Prostate gland (tissue), 2 donors: ENCODE measurements around the gene WNT5B. TPM values are rescaled to one million over a fixed set of nuclear protein-coding genes. Genes with fewer than 3 reads are reported as not detected.

Experiments
- DNase-seq: peaks from one replicate; pipeline ENCODE4 v3.0.0-alpha.2; 2019; ENCODE audit warnings: low spot score
- H3K27ac ChIP-seq, 2 donors: fragments of 200-600 bp; sonication (generic); 2 replicates each; pipeline ENCODE4 v1.5.1; 2017 to 2019
- H3K27me3 ChIP-seq: fragments of 200-600 bp; sonication (generic); replicated peaks from 2 replicates; pipeline ENCODE4 v1.5.1; 2019; ENCODE audit not compliant: insufficient read depth
- H3K36me3 ChIP-seq, 2 donors: fragments of 200-600 bp; sonication (generic); 1 replicate in 1 of 2; 2 replicates in 1 of 2; pipeline versions ENCODE4 v1.5.1 to v1.8.1; 2017 to 2019
- H3K4me1 ChIP-seq: fragments of 200-600 bp; sonication (generic); replicated peaks from 2 replicates; pipeline ENCODE4 v1.5.1; 2019
- H3K4me3 ChIP-seq, 2 donors: fragments of 200-600 bp; sonication (generic); 2 replicates each; pipeline ENCODE4 v1.5.1; 2017 to 2019
- H3K9me3 ChIP-seq: fragments of 200-600 bp; sonication (generic); 2 replicates; pipeline ENCODE4 v1.5.1; 2017
- CTCF ChIP-seq, 4 experiments: fragments of 200-600 bp in 2 of 4; fragments of 450-650 bp in 2 of 4; sonication (generic) in 2 of 4; IDR thresholded peaks; 1 replicate in 3 of 4; 2 replicates in 1 of 4; pipeline ENCODE4 v1.5.1; 2016 to 2019; ENCODE audit warnings: antibody characterized with exemption in 4 of 4, mild to moderate bottlenecking in 2 of 4, moderate library complexity in 2 of 4
- POLR2A ChIP-seq: fragments of 450-650 bp; IDR thresholded peaks from one replicate; pipeline ENCODE4 v1.6.1; 2016; ENCODE audit warnings: antibody characterized with exemption, mild to moderate bottlenecking
- POLR2AphosphoS5 ChIP-seq: sonication (generic); formaldehyde crosslinking; IDR thresholded peaks from one replicate; pipeline ENCODE4 v1.6.1; 2017; ENCODE audit warnings: antibody characterized with exemption
- WGBS: methylation state at CpG from one replicate; pipeline ENCODE4 v1.1.5; 2018; 5-methylcytosine and 5-hydroxymethylcytosine counted together
- intact Hi-C: fragments of 100-400 bp; cut with DNase I; formaldehyde crosslinking; loops from one replicate; pipeline ENCODE4 v1.14.2; 2022
- total RNA-seq, 2 donors: library from RNA; depleted of rRNA; stranded (reverse); fragments of >200 nt; gene quantifications; one replicate each; pipeline ENCODE4 v1.1.0, GENCODE V29; 2016

The WNT5B gene
- total RNA-seq, 2 donors from 2014 or later: 34.6 to 65.4 TPM

- no peak for DNase-seq
- Histone ChIP-seq H3K27me3 (no peaks in the 10 kb centered on the region), H3K4me3 (no peak overlapping the region), H3K9me3 (no peaks in the 10 kb centered on the region), H3K27ac (no peak overlapping the region), H3K4me1 (no peaks in the 10 kb centered on the region), H3K36me3 (no peaks in the 10 kb centered on the region)
- TF ChIP-seq CTCF (IDR thresholded peaks at IDR 0.05) (no peak), POLR2A (no peak), POLR2AphosphoS5 (no peak)
- intact Hi-C loops: no loop called here
- 77% methylated on average over 4 of the region's 4 CpGs for WGBS
These were observed 9.9 kb upstream of the WNT5B start for GRCh38 chr12:1619159-1619558.

- no peak for DNase-seq
- 74% methylated on average over 8 of the region's 8 CpGs for WGBS
- no peaks in the 10 kb centered on the region for H3K36me3 ChIP-seq
- no peak overlapping the region for H3K4me3 ChIP-seq
- intact Hi-C loops: no loop called here
- TF ChIP-seq CTCF (IDR thresholded peaks at IDR 0.05): no peak
- TF ChIP-seq POLR2A: no peak
- no peak for TF ChIP-seq POLR2AphosphoS5
- no peak overlapping the region for H3K27ac ChIP-seq
- H3K27me3 ChIP-seq: no peaks in the 10 kb centered on the region
- no peaks in the 10 kb centered on the region for H3K9me3 ChIP-seq
- no peaks in the 10 kb centered on the region for H3K4me1 ChIP-seq
These were observed 9.4 kb upstream of the WNT5B start for GRCh38 chr12:1619587-1619986.

- no peak for TF ChIP-seq POLR2AphosphoS5
- TF ChIP-seq CTCF (IDR thresholded peaks at IDR 0.05): no peak
- no peak for TF ChIP-seq POLR2A
- Histone ChIP-seq H3K27me3 (no peaks in the 10 kb centered on the region), H3K36me3 (no peaks in the 10 kb centered on the region), H3K4me1 (no peaks in the 10 kb centered on the region), H3K9me3 (no peaks in the 10 kb centered on the region), H3K4me3 (no peak overlapping the region), H3K27ac (no peak overlapping the region)
- intact Hi-C loops: no loop called here
- 81% methylated on average over 1 of the region's 1 CpG for WGBS
- no peak for DNase-seq
These were observed 8.9 kb upstream of the WNT5B start for GRCh38 chr12:1620092-1620491.

- WGBS: 93% methylated on average over 3 of the region's 3 CpGs
- H3K27me3 ChIP-seq: no peaks in the 10 kb centered on the region
- DNase-seq: no peak
- no peak overlapping the region for H3K4me3 ChIP-seq
- H3K36me3 ChIP-seq: no peaks in the 10 kb centered on the region
- no peaks in the 10 kb centered on the region for H3K4me1 ChIP-seq
- H3K27ac ChIP-seq: no peak overlapping the region
- intact Hi-C loops: no loop called here
- H3K9me3 ChIP-seq: no peaks in the 10 kb centered on the region
- TF ChIP-seq POLR2AphosphoS5 (no peak), CTCF (IDR thresholded peaks at IDR 0.05) (no peak), POLR2A (no peak)
These were observed 6.6 kb upstream of the WNT5B start for GRCh38 chr12:1622406-1622805.

- 4% methylated on average over 32 of the region's 32 CpGs for WGBS
- DNase-seq: no peak
- H3K4me1 ChIP-seq: peaks cover 5% of the 10 kb centered on the region
These were observed 504 bp downstream of the WNT5B start for GRCh38 chr12:1629338-1630132.

More at GRCh38 chr12:1629338-1630132, 504 bp downstream of the WNT5B start:
- H3K4me3 ChIP-seq: peak overlapping the region; percentile 35 to 45
- H3K27ac ChIP-seq: peak overlapping the region; percentile 66 to 74
- no peaks in the 10 kb centered on the region for H3K27me3 ChIP-seq
- TF ChIP-seq CTCF (IDR thresholded peaks at IDR 0.05) (peak in 2 of 4 experiments; percentile 11 to 16), POLR2A (no peak), POLR2AphosphoS5 (no peak)
- no peaks in the 10 kb centered on the region for H3K9me3 ChIP-seq
- H3K36me3 ChIP-seq: no peaks in the 10 kb centered on the region
- intact Hi-C loops: loop anchor here (5.0 kb wide), 2 partner anchors 163 to 308 kb away; no protein-coding TSS in a partner anchor
